ENCODE results near the gene NAA20. TPM values are rescaled to one million over a fixed set of nuclear protein-coding genes. Genes with fewer than 3 reads are reported as not detected.

Gene NAA20
- total and polyA plus RNA-seq, 2 donors (not counting 1 experiment from before 2014, with no cell fraction given) = 42.4 to 82.6 TPM

DNA sequence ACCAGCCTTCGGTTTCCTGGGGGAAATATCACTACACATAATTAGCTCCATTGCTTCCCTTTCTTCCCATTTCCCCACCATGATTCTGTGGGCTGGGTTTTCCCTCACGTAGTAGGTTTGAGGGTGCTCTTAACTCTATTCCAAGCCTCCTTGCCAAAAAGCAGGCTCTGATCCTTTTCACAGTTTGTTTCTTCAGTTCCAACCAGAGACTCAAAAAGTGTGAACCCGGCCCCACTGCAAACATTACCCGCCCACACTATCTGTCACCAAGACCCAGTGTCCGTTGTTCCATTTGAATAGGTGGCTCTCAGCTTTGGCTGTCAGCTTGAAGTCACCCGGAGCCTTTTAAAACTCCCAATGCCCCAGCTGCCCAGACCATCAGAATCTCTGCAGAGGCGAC, 11.8 kb upstream of the NAA20 start:
- TF ChIP-seq, protein P1, sequence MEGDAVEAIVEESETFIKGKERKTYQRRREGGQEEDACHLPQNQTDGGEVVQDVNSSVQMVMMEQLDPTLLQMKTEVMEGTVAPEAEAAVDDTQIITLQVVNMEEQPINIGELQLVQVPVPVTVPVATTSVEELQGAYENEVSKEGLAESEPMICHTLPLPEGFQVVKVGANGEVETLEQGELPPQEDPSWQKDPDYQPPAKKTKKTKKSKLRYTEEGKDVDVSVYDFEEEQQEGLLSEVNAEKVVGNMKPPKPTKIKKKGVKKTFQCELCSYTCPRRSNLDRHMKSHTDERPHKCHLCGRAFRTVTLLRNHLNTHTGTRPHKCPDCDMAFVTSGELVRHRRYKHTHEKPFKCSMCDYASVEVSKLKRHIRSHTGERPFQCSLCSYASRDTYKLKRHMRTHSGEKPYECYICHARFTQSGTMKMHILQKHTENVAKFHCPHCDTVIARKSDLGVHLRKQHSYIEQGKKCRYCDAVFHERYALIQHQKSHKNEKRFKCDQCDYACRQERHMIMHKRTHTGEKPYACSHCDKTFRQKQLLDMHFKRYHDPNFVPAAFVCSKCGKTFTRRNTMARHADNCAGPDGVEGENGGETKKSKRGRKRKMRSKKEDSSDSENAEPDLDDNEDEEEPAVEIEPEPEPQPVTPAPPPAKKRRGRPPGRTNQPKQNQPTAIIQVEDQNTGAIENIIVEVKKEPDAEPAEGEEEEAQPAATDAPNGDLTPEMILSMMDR (conservative IDR thresholded peaks at IDR 0.05 in 1 of 2, IDR thresholded peaks at IDR 0.05 in 1 of 2; ENCODE audit: low read depth in 1 of 2, low read length in 2 of 2) = no peak
- no peak for TF ChIP-seq EZH2 (IDR thresholded peaks at IDR 0.05; ENCODE audit: low read length, missing control alignments)

DNA sequence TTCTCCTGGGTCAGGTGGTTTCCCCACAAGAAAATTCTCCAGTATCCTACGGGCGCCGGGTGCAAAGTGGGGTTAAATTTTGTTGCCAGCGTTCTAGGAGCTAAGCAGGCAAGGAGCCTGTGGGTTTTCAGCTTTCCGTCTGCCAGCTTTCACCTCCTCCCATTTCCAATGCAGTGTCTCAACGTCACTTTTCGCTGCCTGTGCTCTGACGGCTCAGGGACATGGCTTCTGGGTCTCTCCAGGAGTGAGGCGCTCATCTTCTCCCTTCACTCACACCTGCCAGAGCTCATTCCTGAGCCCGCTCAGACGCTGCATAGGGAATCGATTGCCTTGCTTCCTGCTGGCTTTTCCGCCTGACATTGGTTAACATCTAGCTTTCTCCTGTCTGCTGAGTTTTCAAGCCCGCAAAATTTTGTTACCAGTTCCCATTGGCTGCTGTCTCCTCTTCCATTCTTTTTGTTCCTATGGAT, 7.3 kb upstream of the NAA20 start:
- DNase-seq (ENCODE audit: low read depth in 2 of 2) = no peak
- H3K27ac ChIP-seq (ENCODE audit: insufficient read depth, low read length) = no peak overlapping the region
- H3K36me3 ChIP-seq (ENCODE audit: control insufficient read depth, insufficient read depth, low read length) = no peaks in the 10 kb centered on the region
- no peak overlapping the region for H3K9ac ChIP-seq (ENCODE audit: insufficient read depth, low read length)
- no peak overlapping the region for H2AFZ ChIP-seq (ENCODE audit: low read length)
- H3K27me3 ChIP-seq (ENCODE audit: control insufficient read depth, insufficient read depth, low read length) = no peaks in the 10 kb centered on the region
- no peaks in the 10 kb centered on the region for H4K20me1 ChIP-seq (ENCODE audit: control insufficient read depth, extremely low read depth, insufficient read depth, low read length)
- no peaks in the 10 kb centered on the region for H3K79me2 ChIP-seq (ENCODE audit: control insufficient read depth, insufficient read depth, low read length)
- no peak for TF ChIP-seq EZH2 (IDR thresholded peaks at IDR 0.05; ENCODE audit: low read length, missing control alignments)
- TF ChIP-seq, protein P1 (conservative IDR thresholded peaks at IDR 0.05 in 1 of 2, IDR thresholded peaks at IDR 0.05 in 1 of 2; ENCODE audit: low read depth in 1 of 2, low read length in 2 of 2) = no peak
- peaks cover 7% of the 10 kb centered on the region for H3K4me1 ChIP-seq (ENCODE audit: control insufficient read depth, extremely low read depth, insufficient read depth, low read length)
- H3K4me3 ChIP-seq (replicated peaks in 1 of 4; ENCODE audit: control extremely low read depth in 1 of 4, insufficient read depth in 1 of 4, low read depth in 3 of 4, low read length in 4 of 4) = no peak overlapping the region
- H3K4me2 ChIP-seq (ENCODE audit: extremely low read depth, insufficient read depth, low read length) = no peak overlapping the region
- no peaks in the 10 kb centered on the region for H3K9me3 ChIP-seq (ENCODE audit: control insufficient read depth, insufficient read depth, low read depth, low read length)

More for the DNA sequence above, 11.8 kb upstream of the NAA20 start:
- no peaks in the 10 kb centered on the region for H3K9me3 ChIP-seq (ENCODE audit: control insufficient read depth, insufficient read depth, low read depth, low read length)
- H3K79me2 ChIP-seq (ENCODE audit: control insufficient read depth, insufficient read depth, low read length) = no peaks in the 10 kb centered on the region
- peaks cover 15% of the 10 kb centered on the region for H3K4me1 ChIP-seq (ENCODE audit: control insufficient read depth, extremely low read depth, insufficient read depth, low read length)
- DNase-seq (ENCODE audit: low read depth in 2 of 2) = no peak
- H4K20me1 ChIP-seq (ENCODE audit: control insufficient read depth, extremely low read depth, insufficient read depth, low read length) = no peaks in the 10 kb centered on the region
- H3K36me3 ChIP-seq (ENCODE audit: control insufficient read depth, insufficient read depth, low read length) = peaks cover 6% of the 10 kb centered on the region
- H2AFZ ChIP-seq (ENCODE audit: low read length) = no peak overlapping the region
- no peak overlapping the region for H3K9ac ChIP-seq (ENCODE audit: insufficient read depth, low read length)
- no peak overlapping the region for H3K27ac ChIP-seq (ENCODE audit: insufficient read depth, low read length)
- no peaks in the 10 kb centered on the region for H3K27me3 ChIP-seq (ENCODE audit: control insufficient read depth, insufficient read depth, low read length)
- H3K4me3 ChIP-seq (replicated peaks in 1 of 4; ENCODE audit: control extremely low read depth in 1 of 4, insufficient read depth in 1 of 4, low read depth in 3 of 4, low read length in 4 of 4) = no peak overlapping the region
- H3K4me2 ChIP-seq (ENCODE audit: extremely low read depth, insufficient read depth, low read length) = no peak overlapping the region

DNA sequence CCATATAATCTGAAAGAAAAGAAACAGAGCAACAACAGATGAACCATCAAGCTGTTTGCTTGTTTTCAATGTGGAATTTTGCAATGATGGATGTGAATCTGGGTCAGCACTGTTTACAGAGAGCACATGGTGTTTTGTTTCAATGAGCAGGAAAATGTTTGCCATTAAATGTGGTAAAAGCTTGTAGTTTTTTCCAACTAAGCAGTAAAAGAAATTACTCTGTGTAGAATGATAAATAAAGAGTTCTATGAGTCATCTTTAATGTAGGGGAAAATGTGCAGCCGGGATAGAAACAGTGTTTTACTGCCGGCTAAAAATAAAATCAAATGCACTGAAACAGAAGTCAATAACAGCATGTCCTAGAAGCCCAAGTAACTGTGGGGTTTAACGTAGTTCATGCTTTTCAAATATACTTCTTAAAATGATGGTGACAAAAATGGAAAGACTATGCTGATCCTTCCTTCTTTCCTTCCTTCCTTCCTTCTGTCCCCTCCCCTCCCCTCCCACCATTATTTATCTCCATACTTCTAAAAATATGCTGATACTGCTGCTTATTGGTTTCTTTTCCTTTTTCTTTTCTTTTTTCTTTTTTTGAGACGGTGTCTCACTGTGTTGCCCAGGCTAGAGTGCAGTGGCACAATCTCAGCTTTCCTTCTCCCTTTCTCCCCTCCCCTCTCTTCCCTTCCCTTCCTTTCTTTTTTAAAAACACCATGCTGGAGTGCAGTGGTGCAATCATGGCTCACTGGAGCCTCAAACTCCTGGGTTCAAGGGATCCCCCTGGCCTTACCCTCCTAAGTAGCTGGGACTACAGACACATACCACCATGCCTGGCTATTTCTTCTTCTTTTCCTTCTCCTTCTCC, 6.3 kb upstream of the NAA20 start:
- H3K27ac ChIP-seq (ENCODE audit: insufficient read depth, low read length) = no peak overlapping the region
- peak overlapping the region; percentile 4 to 33 (median 10) for H3K4me3 ChIP-seq (replicated peaks in 1 of 4; ENCODE audit: control extremely low read depth in 1 of 4, insufficient read depth in 1 of 4, low read depth in 3 of 4, low read length in 4 of 4)
- no peaks in the 10 kb centered on the region for H4K20me1 ChIP-seq (ENCODE audit: control insufficient read depth, extremely low read depth, insufficient read depth, low read length)
- H3K79me2 ChIP-seq (ENCODE audit: control insufficient read depth, insufficient read depth, low read length) = no peaks in the 10 kb centered on the region
- no peaks in the 10 kb centered on the region for H3K27me3 ChIP-seq (ENCODE audit: control insufficient read depth, insufficient read depth, low read length)
- peak overlapping the region; percentile 85 for H3K4me2 ChIP-seq (ENCODE audit: extremely low read depth, insufficient read depth, low read length)
- H3K36me3 ChIP-seq (ENCODE audit: control insufficient read depth, insufficient read depth, low read length) = no peaks in the 10 kb centered on the region
- no peak overlapping the region for H2AFZ ChIP-seq (ENCODE audit: low read length)
- TF ChIP-seq, protein P1 (conservative IDR thresholded peaks at IDR 0.05 in 1 of 2, IDR thresholded peaks at IDR 0.05 in 1 of 2; ENCODE audit: low read depth in 1 of 2, low read length in 2 of 2) = no peak
- H3K4me1 ChIP-seq (ENCODE audit: control insufficient read depth, extremely low read depth, insufficient read depth, low read length) = peaks cover 7% of the 10 kb centered on the region
- H3K9me3 ChIP-seq (ENCODE audit: control insufficient read depth, insufficient read depth, low read depth, low read length) = no peaks in the 10 kb centered on the region
- peak; percentile 61 to 91 for DNase-seq (ENCODE audit: low read depth in 2 of 2)
- peak overlapping the region; percentile 8 for H3K9ac ChIP-seq (ENCODE audit: insufficient read depth, low read length)

Data from fibroblast of lung (primary cell).